Globus pallidus (tissue), 1 donor: ENCODE results near the gene DDX23.

ENCODE experiments used
- DNase-seq: peaks from one replicate; pipeline ENCODE4 v3.0.0-alpha.2; 2015; ENCODE audit warnings: low spot score

The DDX23 gene

DNA sequence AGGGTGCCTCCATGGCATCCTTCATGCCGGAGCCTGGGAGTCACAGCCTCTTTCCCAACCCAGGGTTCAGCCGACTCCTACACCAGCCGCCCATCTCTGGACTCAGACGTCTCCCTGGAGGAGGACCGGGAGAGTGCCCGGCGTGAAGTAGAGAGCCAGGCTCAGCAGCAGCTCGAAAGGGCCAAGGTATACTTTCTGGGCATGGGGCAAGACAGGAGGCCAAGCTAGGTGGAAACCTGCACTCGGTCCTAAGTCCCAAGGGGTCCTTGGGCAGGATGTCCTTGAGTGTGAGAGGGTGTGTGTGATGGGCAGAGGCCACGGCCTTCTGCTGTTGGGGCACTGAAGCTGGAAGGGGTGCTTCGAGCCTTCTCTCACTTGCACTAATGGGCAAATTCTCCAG, 28.7 kb downstream of the DDX23 start:
- no peak for DNase-seq

DNA sequence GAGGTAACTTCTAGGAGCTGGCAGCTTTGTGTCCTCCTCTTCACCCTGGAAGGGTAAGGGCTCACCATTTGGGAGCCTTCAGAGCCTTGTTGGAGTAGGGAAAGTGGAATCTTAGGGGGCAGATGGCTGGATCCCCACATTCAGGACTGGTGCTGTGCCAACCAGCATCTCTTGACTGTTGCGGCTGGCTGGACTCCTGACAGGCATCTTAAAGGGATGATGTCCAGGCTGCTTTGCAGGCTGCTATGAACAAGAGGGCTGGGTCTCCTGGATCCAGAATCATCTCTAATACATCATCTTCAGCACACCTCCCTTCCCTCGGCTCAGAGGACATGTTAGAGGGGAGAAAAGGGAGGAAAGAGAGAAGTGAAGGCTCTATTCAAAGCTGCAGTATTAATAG, 29.3 kb downstream of the DDX23 start:
- DNase-seq: no peak

DNA sequence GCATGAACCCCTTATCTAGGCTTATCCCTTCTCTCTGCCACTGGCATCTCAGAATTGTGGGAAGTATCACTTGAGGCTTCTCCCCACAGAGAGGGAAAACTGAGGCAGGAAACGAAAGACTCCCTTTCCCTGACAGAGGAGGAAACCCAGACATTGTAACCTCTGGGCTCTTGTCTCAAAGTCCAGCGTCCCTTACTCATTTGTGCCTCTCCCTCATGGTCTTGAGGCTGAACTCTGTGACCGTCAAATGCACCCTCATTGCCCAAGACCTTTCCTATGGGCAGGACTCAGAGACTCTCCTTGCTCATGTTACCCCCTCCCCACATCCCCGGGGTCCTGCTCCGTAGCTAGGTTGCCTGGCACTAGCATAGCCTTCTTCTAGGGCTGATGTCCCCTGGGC, 29.8 kb downstream of the DDX23 start:
- DNase-seq: no peak

DNA sequence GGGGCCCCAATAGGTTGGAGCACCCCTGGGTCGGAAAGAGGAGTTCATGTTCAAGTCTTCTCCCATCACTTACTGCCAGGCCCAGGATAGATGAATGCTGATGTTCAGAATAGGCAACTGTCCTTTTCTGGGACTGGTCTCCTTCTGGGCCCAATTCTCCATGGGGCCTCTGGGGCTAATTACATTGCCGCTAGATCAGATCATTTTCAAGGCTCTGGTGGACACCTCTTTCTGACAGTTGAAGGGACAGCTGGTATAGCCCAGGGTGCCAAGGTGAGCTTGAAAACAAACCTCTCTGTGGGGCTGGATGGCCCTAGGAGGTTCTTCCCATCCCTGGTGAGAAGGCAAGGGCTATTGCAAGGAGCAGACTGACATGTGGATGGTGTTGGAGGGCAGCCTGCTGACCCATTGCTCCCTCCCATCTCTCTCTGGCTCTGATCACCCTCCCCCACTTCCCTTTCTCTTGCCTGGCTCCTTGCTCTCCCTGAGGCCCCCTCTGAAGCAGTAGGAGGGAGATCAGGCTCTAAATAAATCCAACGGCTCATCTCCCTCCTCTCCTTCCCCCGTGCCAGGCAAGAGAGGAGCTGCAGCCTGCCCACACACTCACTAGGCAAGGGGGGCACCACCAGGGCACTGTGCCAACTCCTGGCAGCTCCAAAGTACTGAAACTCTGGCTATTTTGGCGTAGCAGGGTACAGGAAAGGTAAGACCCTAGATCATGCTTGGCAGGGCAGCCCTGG, 31.8 kb downstream of the DDX23 start:
- DNase-seq: no peak

DNA sequence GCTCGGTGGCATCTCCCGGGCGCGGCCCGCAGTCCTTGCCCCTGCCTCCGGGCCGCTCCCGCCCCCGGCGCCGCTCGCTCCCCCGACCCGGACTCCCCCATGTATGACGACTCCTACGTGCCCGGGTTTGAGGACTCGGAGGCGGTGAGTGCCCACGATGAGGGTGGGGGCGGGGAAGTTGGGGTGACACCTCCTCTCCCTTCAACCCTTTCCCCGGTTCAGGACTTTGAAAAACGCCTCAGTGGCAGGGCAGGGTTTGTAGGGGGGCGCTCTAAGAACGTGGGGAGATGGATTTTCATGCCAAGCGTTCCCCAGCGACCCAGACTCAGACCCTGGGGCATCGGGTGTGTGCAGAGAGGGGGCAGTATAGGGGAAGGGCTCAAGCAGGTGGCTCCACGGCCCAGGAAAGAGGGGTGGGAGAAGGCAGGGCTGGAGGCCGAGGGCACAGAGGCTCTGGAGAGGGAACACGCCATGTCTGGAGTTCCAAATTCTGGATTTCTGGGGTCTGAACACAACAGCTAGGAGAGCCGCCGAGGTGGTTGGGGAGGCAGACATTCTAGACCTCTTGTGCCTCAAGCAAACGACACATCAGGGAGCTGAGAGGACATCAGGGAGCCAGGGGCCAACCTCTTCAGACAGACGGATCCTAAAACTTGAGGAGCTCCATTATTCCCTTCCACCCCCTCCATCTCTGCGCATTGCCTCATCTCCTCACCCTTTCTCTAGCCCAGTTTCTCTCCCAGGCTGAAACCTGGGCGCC, 33.0 kb downstream of the DDX23 start:
- no peak for DNase-seq

DNA sequence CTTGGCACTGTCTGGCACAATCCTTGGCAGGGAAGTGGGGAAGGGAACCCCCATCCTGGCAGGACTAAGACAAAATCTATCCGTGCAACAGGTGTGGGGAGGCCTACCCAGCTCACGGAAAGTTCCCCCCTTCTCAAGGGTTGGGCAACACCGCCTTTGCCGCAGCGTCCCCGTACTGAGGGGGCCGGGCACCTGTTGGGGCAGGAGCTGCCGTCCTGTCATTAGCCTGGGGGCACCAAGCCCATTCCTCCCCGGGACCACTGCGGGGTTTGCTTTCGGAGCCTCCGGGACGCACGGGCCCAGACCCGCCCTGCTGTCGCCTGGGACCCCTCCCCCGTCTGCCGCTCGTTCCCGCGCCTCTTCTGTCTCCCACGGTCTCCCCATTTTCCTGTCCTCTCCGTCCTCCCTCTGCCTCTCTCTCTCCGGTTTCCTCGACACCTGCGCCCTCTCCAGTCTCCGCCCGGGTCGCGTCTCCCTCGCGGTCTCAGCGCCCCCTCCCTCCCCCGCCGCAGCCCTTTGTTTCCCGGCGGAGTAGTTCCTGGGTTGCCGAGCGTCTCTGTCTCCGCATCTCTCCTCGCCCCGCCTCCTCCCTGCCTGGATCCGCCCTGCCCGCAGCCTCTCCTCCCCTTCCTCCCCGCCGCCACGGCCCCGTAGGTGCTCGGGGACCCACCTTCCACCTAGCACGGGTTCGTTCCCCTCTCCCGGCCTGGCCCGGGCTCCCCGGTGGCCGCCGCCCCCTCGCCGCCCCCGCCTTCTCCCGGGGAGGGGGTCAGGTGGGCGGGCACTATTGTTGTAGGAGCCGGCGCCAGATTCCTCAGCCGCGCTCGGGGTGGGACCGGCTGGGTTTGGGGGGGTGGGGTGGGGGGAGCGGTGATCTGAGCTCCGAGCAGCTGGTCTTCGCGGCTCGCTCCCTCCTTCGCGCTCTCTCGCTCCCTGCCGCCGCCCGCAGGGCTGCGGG, 33.8 kb downstream of the DDX23 start, which contains the start of gene CACNB3:
TSS of gene CACNB3 (plus strand) at position 624 of the 958 bp plus-strand sequence. CDS start 434 bp downstream, outside the sequence.
- no peak for DNase-seq

DNA sequence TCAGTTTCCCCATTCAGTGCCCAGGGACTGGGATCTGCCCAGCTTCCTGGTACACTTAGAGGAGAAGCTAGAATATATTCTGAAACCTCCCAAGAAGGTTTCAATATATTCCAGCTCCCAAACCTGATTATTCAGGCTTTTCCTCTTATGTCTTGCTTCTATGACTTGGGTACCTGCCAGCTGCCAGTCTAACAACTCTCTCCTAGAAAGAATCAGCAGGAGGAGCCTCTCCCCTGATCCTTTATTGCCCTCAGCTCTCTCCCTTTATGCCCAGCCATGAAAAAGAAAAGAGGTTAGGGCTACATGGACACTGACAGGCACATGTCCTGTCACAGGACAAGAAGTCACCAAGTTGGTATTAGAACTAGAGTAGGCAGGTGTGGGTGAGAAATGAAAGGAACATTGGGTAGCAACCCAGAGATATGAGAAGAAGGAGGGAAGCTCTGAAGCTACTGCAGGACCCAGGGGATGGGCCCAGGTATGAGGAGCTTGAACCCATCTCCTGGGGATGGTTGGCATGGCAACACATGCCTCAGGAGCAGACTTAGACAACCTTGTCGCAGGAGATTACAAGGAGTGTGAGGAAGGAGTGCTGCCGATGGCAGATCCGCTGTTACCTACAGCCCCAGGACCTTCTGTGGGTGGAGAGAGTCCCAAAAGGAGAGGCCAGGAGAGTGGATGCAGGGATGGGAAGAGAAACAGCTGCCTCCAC, 35.7 kb downstream of the DDX23 start:
- no peak for DNase-seq

DNA sequence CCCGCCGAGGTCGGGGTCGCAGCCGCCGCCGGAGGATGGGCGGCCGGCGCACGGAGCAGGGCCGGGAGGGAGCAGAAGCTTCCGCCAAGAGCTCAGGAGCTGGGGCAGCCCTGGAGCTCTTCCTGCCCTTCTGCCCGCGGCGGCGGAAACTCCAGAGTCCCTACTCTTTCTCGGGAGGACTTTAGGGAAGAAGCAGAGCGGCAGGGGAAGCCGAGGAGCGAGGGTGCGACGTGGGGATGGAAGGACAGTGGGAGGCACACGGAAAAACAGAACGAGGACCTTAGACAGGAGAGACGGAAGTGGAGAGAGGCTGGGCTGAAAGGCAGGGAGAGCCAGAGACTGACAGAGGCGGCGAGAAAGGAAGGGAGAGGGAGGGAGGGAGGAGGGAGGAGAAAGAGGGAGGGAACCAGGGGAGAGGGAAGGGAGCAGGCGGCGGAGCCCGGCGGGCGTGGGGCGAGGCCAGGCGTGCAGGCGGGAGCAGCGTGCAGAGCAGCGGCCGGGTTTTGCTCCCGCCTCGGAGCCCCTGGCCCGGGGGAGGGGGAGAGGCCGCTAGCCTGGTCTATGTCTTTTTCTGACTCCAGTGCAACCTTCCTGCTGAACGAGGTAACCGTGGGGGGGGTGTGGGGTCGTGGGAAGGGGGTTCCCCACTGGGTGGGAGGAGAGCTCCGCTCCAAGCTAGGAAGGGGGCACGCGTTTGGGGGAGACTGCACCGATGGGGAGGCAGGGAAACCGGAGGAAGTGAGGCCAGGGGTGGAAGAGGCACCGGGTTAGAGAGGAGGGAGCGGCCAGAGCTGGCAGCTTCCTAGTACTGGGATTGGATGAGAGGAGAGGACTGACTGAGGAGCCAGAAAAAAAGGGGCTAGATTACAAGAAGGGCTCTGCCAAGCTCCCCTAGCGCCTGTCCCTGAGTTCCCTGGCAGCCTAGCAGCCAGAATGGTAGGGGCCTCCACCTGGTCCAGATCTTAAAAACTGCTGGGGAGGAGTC, 36.5 kb downstream of the DDX23 start:
- peak; percentile 45 for DNase-seq

DNA sequence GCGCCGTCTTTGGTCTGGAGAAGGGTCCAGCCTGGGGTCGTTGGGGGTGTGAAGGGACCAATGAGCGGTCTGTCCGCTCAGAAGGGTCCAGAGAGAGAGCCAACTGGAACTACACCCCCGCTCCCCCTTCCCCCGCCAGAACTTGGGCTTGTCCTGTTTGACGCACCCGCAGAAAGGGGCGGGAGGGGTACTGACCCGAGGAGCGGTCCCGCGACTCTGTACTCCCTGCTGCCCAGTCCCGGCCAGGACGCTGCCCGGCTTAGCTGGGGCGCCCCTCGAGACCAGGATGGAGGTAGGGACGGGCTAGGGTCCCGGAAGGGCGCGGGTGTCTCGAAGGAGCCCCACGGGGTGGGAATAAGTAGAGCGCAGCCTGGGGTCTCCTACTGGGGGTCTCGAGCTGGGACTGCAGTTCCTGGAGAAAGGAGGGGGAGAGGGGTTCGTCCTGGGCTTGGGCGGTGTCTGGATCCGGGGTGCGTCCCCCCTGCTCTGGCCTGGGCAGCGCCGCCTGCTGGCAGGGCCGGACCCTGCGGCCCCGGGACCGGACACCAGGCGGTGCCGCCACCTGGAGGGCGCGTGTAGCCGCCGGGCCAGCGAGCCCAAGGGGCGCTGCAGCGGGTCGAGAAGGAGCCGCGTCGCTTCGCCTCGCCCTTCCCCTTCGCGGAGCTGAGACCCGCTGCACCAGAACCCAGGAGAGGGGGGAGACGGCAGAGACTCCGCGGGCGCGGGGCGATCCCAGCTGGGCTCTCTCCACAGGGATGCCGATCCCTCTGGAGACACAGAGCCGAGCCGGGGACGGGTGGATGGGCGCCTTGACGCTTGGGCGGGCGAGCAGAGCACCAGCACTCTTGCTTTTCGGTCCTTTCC, 37.5 kb downstream of the DDX23 start:
- DNase-seq: peak; percentile 56

DNA sequence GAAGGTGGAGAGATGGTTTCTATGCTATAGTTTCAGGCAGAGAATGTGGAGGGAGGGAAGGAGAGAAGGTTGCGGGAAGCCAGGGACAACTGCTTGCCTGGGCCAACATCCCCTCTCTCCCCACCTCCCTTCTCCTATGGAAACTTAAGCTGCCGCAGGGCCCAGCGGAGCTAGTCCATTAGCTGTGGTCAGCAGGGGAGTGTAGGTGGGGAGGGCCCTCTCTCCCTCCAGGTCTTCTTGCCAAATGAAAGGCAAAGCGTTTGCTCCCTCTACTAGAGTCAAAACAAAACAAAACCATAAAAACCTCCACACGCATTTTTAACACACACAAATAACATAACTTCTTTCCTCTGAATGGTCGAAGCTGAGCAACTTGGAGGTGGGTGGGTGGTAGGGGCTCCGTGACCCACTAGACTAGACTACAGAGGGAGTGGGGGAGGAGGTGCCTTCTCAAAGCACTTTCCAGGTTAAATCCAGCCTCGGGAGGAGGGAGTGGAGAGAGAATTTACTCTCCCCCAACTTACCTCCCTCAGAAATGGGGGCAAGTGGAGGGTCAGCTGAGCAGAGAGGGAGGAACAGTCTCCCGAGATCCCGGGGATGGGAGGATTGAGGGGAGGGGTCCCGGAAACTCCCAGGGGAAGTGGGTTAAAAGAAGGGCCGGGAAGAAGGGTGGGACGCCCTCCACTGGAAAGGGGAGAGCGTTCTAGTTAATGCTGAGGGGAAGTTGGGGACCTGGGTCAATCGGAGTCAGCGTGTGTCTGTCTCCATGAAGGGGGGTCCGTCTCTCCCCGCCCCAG, 38.3 kb downstream of the DDX23 start:
- DNase-seq: no peak

DNA sequence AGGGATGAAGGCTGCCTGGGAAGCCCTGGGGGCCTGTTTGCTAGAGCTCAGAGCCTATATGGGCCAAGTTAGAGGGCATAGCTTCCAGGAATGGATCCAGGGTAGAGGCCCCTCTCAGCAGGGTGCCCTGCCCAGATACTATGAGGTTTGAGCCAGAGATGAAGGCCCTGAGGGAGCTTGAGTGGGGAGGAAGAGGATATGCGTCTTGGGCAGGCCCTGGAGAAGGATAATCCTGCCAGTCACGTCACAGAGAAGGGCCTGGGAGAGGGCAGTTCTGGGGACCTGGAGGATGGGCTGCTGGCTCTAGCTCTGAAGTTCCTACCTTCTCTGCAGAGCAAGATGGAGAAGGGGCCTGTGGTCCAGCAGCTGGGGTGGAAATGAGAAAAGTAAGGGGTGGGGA, 39.6 kb downstream of the DDX23 start:
- no peak for DNase-seq

DNA sequence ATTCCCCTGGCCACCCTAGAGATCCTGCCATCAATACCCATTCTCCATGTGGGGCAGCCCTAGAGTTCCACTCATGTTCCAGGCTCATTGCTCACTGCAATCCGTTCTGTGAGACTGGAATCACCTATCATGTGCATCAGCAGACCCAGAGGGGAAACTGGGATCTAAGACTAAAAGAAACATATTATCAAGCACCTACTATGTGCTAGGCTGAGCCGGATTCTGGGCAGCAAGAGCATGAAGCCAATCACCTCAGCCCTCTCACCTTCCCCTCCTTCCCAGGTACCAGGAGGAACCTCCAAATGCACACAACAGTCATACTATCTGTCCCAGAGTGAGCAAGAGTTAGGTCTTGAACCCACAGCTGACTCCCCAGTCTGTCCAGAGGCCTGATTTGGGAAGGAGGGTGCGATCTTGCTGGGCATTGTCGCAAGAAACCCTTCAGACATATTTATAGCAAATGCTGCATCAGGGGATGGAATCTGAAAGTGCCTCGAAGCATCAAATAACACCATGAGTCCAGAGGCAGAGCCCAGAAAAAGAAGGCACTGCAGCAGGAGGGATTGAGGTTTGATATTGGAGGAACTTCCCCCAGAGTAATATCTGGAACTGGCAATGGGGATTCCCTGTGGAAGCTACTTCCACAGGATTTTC, 40.4 kb downstream of the DDX23 start:
- no peak for DNase-seq

DNA sequence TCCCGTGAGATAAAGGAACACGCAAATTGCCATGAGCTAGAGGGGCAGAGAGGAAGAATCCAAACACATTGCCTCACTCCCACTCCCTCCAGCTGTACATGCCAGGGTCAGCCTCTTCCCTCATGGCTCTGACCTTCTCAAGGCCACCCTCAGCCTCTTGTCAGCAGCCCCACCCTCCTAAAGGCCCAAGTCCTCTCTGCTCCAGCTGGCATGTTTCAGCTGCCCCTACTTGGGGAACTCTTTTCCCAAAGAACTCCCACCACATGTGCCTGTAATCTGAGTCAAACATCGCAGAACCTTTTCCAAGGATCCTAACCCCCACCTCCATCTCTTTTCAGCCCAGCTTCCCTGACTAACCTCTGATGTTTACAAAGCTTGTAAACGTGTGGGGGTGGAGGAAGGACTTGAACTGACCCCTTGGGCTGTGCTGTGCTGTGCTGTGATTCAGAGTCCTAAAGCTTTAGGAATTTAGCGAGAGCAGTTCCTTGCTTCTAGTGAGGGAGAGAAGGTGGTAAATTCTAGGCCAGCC, 41.0 kb downstream of the DDX23 start:
- no peak for DNase-seq

DNA sequence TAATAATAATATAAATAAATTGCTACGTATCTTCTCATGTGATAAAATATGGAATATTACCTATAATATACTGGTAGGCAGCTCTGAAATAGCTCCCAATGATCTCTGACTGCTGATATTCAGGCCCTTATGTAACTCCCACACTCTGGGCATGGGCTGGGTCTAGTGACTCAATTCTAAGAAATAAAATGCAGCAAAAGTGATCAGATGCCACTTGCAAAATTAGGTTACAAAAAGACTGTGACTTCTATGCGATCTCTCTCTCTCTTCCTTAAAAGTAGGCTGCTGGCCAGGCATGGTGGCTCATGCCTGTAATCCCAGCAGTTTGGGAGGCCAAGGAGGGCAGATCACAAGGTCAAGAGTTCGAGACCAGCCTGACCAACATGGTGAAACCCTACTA, 44.0 kb downstream of the DDX23 start:
- DNase-seq: no peak

DNA sequence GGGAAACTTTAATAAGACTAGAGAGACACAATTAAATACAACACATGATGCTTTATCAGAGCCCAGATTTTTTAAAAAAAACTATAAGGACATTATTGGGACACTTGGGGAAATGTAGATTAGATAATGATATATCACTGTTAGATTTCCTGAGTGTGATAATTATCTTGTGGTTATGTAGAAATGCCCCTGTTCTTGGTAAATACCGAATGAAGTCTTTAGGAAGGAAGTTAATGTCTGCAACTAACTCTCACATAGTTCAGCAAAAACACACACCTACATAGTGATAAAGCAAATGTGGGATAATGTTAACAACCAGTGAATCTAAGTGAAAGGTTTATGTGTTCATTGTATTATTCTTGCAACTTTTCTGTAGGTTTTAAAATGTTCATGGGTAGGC, 48.3 kb downstream of the DDX23 start:
- DNase-seq: no peak

DNA sequence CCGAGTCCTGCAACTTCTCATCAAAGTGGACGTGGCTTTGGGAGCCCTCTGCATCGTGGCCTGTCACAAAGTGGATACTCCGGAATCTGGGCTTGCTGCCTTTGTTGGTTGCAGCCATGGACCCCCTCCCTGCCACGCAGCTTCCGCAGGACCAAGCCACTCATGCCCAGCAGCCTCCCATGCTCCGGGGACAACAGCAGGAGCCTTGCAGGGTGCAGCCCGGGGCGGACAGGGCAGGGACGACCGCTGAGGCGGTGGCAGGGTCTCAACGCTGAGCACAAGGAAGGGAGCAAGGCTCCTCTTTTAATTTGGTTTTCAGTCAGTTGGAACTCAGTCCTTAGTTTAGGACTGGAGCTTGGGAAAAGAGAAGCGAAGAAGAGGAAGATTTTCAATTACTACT, 51.0 kb downstream of the DDX23 start:
- DNase-seq: no peak

DNA sequence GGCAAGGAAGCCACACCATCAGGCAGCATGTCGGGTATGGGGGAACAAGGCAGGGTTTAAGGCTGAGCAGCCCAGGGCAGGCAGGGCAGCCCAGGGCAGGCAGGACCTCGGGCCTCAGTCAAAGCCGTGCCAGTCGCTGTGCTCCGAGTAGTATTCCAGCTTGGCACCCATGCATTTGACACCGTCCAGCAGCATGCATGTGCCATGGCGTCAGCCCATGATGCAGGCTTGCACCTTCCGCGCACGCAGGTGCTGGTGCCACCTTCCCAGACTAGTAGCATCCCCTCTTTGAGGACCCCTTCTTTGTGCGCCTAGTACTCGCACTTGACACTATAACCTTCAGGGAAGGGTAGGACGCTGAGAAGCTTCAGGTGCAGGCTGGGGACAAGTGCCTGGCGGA, 51.5 kb downstream of the DDX23 start:
- no peak for DNase-seq

DNA sequence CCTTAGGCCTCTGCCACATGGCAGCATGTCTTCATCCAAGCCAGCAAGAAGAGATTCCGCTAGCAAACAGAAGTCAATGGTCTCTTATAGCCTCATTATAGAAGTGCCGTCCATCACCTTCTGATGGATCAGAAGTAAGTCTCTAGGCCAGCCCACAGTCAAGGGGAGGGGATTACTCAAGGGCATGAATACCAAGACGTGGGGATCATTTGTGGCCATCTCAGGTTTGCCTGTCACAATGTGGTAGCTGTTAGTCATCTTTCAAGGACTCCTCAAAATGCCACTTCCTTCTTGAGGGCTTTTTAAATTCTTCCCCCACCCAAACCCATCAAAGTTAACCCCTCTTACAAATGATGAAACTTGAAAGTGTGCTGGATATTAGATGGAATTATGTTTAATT, 55.0 kb downstream of the DDX23 start:
- DNase-seq: no peak
